Measurements from ENCODE around the gene TRMU. TPM values are rescaled to one million over a fixed set of nuclear protein-coding genes. Genes with fewer than 3 reads are reported as not detected.

The TRMU gene
- total RNA-seq, 1 donor from 2014 or later, result 70.6 TPM

GRCh38 chr22:46355369-46355995, 20.0 kb downstream of the TRMU start:
- Mint-ChIP-seq H3K27me3 (ENCODE audit: low read depth) (no peaks in the 10 kb centered on the region), H3K27ac (peak overlapping the region; percentile 41), H3K36me3 (peaks cover 42% of the 10 kb centered on the region), H3K4me3 (no peak overlapping the region), H3K4me1 (peaks cover 2% of the 10 kb centered on the region), H3K9me3 (peaks cover 4% of the 10 kb centered on the region)
- TF ChIP-seq, protein P1, sequence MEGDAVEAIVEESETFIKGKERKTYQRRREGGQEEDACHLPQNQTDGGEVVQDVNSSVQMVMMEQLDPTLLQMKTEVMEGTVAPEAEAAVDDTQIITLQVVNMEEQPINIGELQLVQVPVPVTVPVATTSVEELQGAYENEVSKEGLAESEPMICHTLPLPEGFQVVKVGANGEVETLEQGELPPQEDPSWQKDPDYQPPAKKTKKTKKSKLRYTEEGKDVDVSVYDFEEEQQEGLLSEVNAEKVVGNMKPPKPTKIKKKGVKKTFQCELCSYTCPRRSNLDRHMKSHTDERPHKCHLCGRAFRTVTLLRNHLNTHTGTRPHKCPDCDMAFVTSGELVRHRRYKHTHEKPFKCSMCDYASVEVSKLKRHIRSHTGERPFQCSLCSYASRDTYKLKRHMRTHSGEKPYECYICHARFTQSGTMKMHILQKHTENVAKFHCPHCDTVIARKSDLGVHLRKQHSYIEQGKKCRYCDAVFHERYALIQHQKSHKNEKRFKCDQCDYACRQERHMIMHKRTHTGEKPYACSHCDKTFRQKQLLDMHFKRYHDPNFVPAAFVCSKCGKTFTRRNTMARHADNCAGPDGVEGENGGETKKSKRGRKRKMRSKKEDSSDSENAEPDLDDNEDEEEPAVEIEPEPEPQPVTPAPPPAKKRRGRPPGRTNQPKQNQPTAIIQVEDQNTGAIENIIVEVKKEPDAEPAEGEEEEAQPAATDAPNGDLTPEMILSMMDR (IDR thresholded peaks at IDR 0.05; ENCODE audit: unreplicated experiment), result peak; percentile 77
- DNase-seq (ENCODE audit: low spot score in 2 of 2, unreplicated experiment in 2 of 2), result peak in 1 of 2 experiments; percentile 79

GRCh38 chr22:46355996-46356471, 20.5 kb downstream of the TRMU start:
- no peak overlapping the region for H3K4me3 Mint-ChIP-seq
- peaks cover 39% of the 10 kb centered on the region for H3K36me3 Mint-ChIP-seq
- H3K27me3 Mint-ChIP-seq (ENCODE audit: low read depth), result no peaks in the 10 kb centered on the region
- no peak for DNase-seq (ENCODE audit: low spot score in 2 of 2, unreplicated experiment in 2 of 2)
- H3K27ac Mint-ChIP-seq, result no peak overlapping the region
- TF ChIP-seq, protein P1 (IDR thresholded peaks at IDR 0.05; ENCODE audit: unreplicated experiment), result no peak
- H3K9me3 Mint-ChIP-seq, result peaks cover 7% of the 10 kb centered on the region
- H3K4me1 Mint-ChIP-seq, result peaks cover 2% of the 10 kb centered on the region

- Mint-ChIP-seq H3K4me3 (no peak overlapping the region), H3K4me1 (peaks cover 2% of the 10 kb centered on the region), H3K9me3 (peaks cover 7% of the 10 kb centered on the region), H3K27ac (no peak overlapping the region), H3K27me3 (ENCODE audit: low read depth) (no peaks in the 10 kb centered on the region), H3K36me3 (peaks cover 45% of the 10 kb centered on the region)
- no peak for DNase-seq (ENCODE audit: low spot score in 2 of 2, unreplicated experiment in 2 of 2)
- TF ChIP-seq, protein P1 (IDR thresholded peaks at IDR 0.05; ENCODE audit: unreplicated experiment), result no peak
These were observed 21.3 kb downstream of the TRMU start for GRCh38 chr22:46356496-46357480.

DNA sequence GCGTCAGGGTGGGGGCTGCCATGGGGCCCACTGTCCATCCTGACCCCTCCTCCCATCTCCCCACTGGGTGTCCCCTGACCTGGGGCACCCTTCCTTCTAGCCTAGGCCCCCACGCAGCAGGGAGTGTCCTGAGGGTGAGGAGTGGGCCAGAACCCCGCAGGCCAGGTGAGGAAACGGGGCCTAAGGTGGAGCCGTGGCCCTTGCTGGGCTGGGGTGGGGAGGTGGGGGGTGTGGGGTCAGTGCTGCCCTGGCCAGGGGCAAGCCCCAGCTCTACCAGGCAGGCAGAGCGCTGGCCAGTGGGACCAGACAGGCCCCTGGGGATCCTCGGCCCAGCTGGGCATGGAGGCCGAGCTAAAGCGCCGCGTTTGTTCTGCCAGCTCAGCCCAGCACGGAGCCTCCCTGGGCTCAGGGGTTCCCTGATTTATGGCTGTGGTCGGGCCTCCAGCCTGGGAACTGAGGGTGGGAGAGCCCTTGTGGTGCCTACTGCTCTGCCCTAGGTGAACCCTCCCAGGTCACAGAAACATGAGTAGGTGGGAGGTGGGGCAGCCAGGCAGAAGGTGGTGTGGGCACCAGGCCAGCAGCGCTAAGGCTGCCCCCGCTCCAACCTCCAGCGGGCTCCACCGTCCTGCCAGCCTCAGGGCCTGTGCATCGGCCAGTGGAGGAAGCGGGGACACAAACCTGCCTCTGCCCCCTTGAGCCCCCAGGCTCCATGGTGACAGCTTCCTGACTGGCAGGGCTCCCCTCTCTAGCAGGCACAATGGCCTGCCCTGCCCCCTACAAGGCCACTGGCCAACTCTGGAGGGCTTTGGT, 22.4 kb downstream of the TRMU start:
- Mint-ChIP-seq H3K4me3 (no peak overlapping the region), H3K27ac (no peak overlapping the region), H3K27me3 (ENCODE audit: low read depth) (no peaks in the 10 kb centered on the region), H3K9me3 (peaks cover 7% of the 10 kb centered on the region), H3K36me3 (peaks cover 37% of the 10 kb centered on the region), H3K4me1 (peaks cover 2% of the 10 kb centered on the region)
- TF ChIP-seq, protein P1 (IDR thresholded peaks at IDR 0.05; ENCODE audit: unreplicated experiment), result no peak
- DNase-seq (ENCODE audit: low spot score in 2 of 2, unreplicated experiment in 2 of 2), result no peak

GRCh38 chr22:46358766-46359165, 23.3 kb downstream of the TRMU start:
- no peak for DNase-seq (ENCODE audit: low spot score in 2 of 2, unreplicated experiment in 2 of 2)
- TF ChIP-seq, protein P1 (IDR thresholded peaks at IDR 0.05; ENCODE audit: unreplicated experiment), result no peak
- Mint-ChIP-seq H3K4me1 (peaks cover 2% of the 10 kb centered on the region), H3K27ac (no peak overlapping the region), H3K4me3 (no peak overlapping the region), H3K9me3 (peaks cover 7% of the 10 kb centered on the region), H3K36me3 (peaks cover 35% of the 10 kb centered on the region), H3K27me3 (ENCODE audit: low read depth) (no peaks in the 10 kb centered on the region)

Data from mesothelial cell of epicardium (in vitro differentiated cells).